Left lung (tissue), 10 donors: ENCODE data around the gene SEC63. TPM values are rescaled to one million over a fixed set of nuclear protein-coding genes. Genes with fewer than 3 reads are reported as not detected.

ENCODE experiments used
- ATAC-seq: fragments of 200-7000 bp; cut with Tn5 transposase; one replicate; pipeline ENCODE4 v1.9.1; 2020; ENCODE audit warnings: moderate library complexity
- DNase-seq, 4 donors: peaks; one replicate each; pipeline ENCODE4 v3.0.0-alpha.2; 2013 to 2020
- H3K27ac ChIP-seq, 2 donors: fragments of 200-600 bp; sonication (generic) in 1 of 2; one replicate each; pipeline versions ENCODE4 v1.5.0 to v1.8.0; 2020 to 2021
- H3K27me3 ChIP-seq, 2 donors: fragments of 200-600 bp; sonication (generic) in 1 of 2; one replicate each; pipeline versions ENCODE4 v1.5.0 to v1.8.0; 2020 to 2021
- H3K36me3 ChIP-seq, 2 donors: fragments of 200-600 bp; sonication (generic) in 1 of 2; one replicate each; pipeline versions ENCODE4 v1.5.0 to v1.8.0; 2020 to 2021
- H3K4me1 ChIP-seq, 2 donors: fragments of 200-600 bp; one replicate each; pipeline ENCODE4 v1.8.0; 2021
- H3K4me3 ChIP-seq, 2 donors: fragments of 200-600 bp; sonication (generic) in 1 of 2; one replicate each; pipeline versions ENCODE4 v1.5.0 to v1.8.0; 2020 to 2021; ENCODE audit warnings: mild to moderate bottlenecking in 1 of 2
- H3K9me3 ChIP-seq, 2 donors: fragments of 200-600 bp; sonication (generic) in 1 of 2; one replicate each; pipeline versions ENCODE4 v1.5.0 to v1.8.0; 2020 to 2021
- intact Hi-C, 2 donors: fragments of 100-400 bp; cut with DNase I; formaldehyde crosslinking; loops; one replicate each; pipeline versions ENCODE4 v1.11.2 to v1.14.2; 2022
- polyA plus RNA-seq, 6 donors: library from polyadenylated mRNA; unstranded; fragments of 120-200 nt; gene quantifications; one replicate each; pipeline ENCODE4 v1.2.1, GENCODE V29; 2013; ENCODE audit not compliant: insufficient read length in 6 of 6
- total RNA-seq, 2 donors: library from RNA; stranded (reverse); fragmentation: NEBNext Ultra II Directional; extraction: Animal tissue kit (Norgen Biotek cat#: 25700); gene quantifications; one replicate each; pipeline ENCODE4 v1.2.1, GENCODE V29; 2021
- TF ChIP-seq, protein P1 (sequence below), 2 donors: fragments of 200-600 bp; sonication (generic) in 1 of 2; IDR thresholded peaks; one replicate each; pipeline versions ENCODE4 v1.5.0 to v1.8.0; 2021; ENCODE audit warnings: antibody characterized with exemption in 2 of 2
- donor health status: DM: no; HTN: yes; CAD: no.
- donor health status: DM: no; HTN: no; CAD: no.

SEC63 gene
- total and polyA plus RNA-seq, 8 donors: 94.4 to 131 (median 111) TPM

DNA sequence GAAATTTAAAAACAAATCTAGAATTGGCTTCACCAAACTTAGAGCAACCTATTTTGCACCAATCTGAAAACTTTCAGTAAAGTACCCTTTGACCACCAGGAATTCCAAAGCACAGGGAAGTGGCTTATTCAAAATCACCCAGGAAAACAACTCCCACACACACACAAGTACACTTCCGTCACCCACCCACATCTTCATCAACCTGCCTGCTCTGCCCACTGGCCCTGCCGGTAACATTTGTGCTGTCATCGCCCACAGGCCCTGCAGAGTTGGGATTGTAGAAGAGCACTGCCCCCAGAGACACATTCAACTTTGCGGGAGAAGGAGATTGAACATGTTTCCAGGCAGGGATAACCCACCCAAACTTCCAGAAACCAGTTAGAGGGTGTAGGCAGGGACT is 114.6 kb downstream of the SEC63 start:
- Histone ChIP-seq H3K36me3 (no peaks in the 10 kb centered on the region), H3K27me3 (peaks cover 0 to 15% of the 10 kb centered on the region in 2 donors), H3K4me1 (peaks cover 0 to 7% of the 10 kb centered on the region in 2 donors), H3K4me3 (no peak overlapping the region), H3K27ac (no peak overlapping the region), H3K9me3 (no peaks in the 10 kb centered on the region)
- no peak for DNase-seq
- ATAC-seq: no peak
- TF ChIP-seq, protein P1, sequence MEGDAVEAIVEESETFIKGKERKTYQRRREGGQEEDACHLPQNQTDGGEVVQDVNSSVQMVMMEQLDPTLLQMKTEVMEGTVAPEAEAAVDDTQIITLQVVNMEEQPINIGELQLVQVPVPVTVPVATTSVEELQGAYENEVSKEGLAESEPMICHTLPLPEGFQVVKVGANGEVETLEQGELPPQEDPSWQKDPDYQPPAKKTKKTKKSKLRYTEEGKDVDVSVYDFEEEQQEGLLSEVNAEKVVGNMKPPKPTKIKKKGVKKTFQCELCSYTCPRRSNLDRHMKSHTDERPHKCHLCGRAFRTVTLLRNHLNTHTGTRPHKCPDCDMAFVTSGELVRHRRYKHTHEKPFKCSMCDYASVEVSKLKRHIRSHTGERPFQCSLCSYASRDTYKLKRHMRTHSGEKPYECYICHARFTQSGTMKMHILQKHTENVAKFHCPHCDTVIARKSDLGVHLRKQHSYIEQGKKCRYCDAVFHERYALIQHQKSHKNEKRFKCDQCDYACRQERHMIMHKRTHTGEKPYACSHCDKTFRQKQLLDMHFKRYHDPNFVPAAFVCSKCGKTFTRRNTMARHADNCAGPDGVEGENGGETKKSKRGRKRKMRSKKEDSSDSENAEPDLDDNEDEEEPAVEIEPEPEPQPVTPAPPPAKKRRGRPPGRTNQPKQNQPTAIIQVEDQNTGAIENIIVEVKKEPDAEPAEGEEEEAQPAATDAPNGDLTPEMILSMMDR (IDR thresholded peaks at IDR 0.05): no peak
- intact Hi-C loops: loop anchor here in 1 of 2 donors (10.0 kb wide), 1 partner anchor 169 kb away; no protein-coding TSS in a partner anchor

- Histone ChIP-seq H3K4me3 (no peak overlapping the region), H3K4me1 (no peaks in the 10 kb centered on the region), H3K36me3 (no peaks in the 10 kb centered on the region), H3K9me3 (no peaks in the 10 kb centered on the region), H3K27ac (no peak overlapping the region), H3K27me3 (no peaks in the 10 kb centered on the region)
- TF ChIP-seq, protein P1 (IDR thresholded peaks at IDR 0.05): no peak
- DNase-seq: peak in 1 of 4 donors; percentile 13
- peak; percentile 71 for ATAC-seq
- intact Hi-C loops: loop anchor here in 1 of 2 donors (10.0 kb wide), 1 partner anchor 166 kb away; no protein-coding TSS in a partner anchor
These were observed 116.7 kb downstream of the SEC63 start for GRCh38 chr6:107841275-107841670.

GRCh38 chr6:107840636-107841274 is 117.3 kb downstream of the SEC63 start:
- Histone ChIP-seq H3K36me3 (no peaks in the 10 kb centered on the region), H3K4me1 (no peaks in the 10 kb centered on the region), H3K27ac (no peak overlapping the region), H3K27me3 (no peaks in the 10 kb centered on the region), H3K9me3 (no peaks in the 10 kb centered on the region), H3K4me3 (no peak overlapping the region)
- intact Hi-C loops: loop anchor here in 1 of 2 donors (10.0 kb wide), 1 partner anchor 166 kb away; no protein-coding TSS in a partner anchor
- DNase-seq (no peak), ATAC-seq (no peak)
- TF ChIP-seq, protein P1 (IDR thresholded peaks at IDR 0.05): no peak

DNA sequence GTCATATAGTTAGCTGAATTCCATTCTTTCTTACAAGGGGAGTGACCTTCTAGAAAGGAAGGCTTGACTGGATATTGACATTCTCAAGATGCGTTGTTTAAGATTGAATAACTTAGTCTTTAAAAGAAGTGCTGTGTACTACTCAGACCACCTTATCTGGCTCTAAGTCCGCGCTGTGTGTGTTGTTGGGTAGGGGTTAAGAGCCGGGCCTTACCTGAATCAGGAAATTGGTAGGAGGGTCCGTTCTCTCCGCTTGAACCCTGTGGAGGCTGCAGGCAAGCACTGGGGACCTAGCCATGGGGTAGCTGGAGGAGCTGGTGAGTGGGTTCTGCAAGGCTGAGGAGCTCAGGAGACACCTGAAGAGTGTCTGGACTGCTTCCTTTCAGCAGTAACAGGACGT is 124.9 kb downstream of the SEC63 start:
- H3K27me3 ChIP-seq: no peaks in the 10 kb centered on the region
- DNase-seq (no peak), ATAC-seq (no peak)
- no peak overlapping the region for H3K4me3 ChIP-seq
- no peaks in the 10 kb centered on the region for H3K9me3 ChIP-seq
- no peak overlapping the region for H3K27ac ChIP-seq
- TF ChIP-seq, protein P1 (IDR thresholded peaks at IDR 0.05): no peak
- intact Hi-C loops: no loop called here
- H3K4me1 ChIP-seq: no peaks in the 10 kb centered on the region
- H3K36me3 ChIP-seq: no peaks in the 10 kb centered on the region

- Histone ChIP-seq H3K36me3 (no peaks in the 10 kb centered on the region), H3K27me3 (no peaks in the 10 kb centered on the region), H3K4me1 (no peaks in the 10 kb centered on the region), H3K4me3 (no peak overlapping the region), H3K27ac (no peak overlapping the region), H3K9me3 (no peaks in the 10 kb centered on the region)
- ATAC-seq: no peak
- no peak for DNase-seq
- intact Hi-C loops: no loop called here
- TF ChIP-seq, protein P1 (IDR thresholded peaks at IDR 0.05): no peak
These were observed 125.6 kb downstream of the SEC63 start for GRCh38 chr6:107832151-107833056.
